Heart right ventricle (tissue), 16 donors: Measurements from ENCODE around the gene C6orf89. TPM values are rescaled to one million over a fixed set of nuclear protein-coding genes. Genes with fewer than 3 reads are reported as not detected.

Experiments
- ATAC-seq, 8 donors: fragments of 200-7000 bp; cut with Tn5 transposase; one replicate each; pipeline ENCODE4 v1.9.1; 2020; ENCODE audit warnings: mild to moderate bottlenecking in 8 of 8, moderate library complexity in 8 of 8, moderate number of reproducible peaks in 1 of 8
- DNase-seq, 2 donors: peaks; one replicate each; pipeline ENCODE4 v3.0.0-alpha.2; 2020
- H3K27ac ChIP-seq, 10 donors: fragments of 200-600 bp; sonication (generic) in 2 of 10; one replicate each; pipeline versions ENCODE4 v1.5.0 to v1.8.0; 2020 to 2022; ENCODE audit warnings: mild to moderate bottlenecking in 3 of 10
- H3K27me3 ChIP-seq, 7 donors: fragments of 200-600 bp; one replicate each; pipeline ENCODE4 v1.8.0; 2021 to 2022; ENCODE audit warnings: mild to moderate bottlenecking in 2 of 7
- H3K36me3 ChIP-seq, 9 donors: fragments of 200-600 bp; sonication (generic) in 1 of 9; one replicate each; pipeline versions ENCODE4 v1.5.0 to v1.8.0; 2020 to 2022; ENCODE audit warnings: mild to moderate bottlenecking in 2 of 9
- H3K4me1 ChIP-seq, 9 donors: fragments of 200-600 bp; sonication (generic) in 1 of 9; one replicate each; pipeline versions ENCODE4 v1.5.0 to v1.8.0; 2020 to 2022; ENCODE audit warnings: mild to moderate bottlenecking in 4 of 9
- H3K4me3 ChIP-seq, 10 donors: fragments of 200-600 bp; sonication (generic) in 2 of 10; one replicate each; pipeline versions ENCODE4 v1.5.0 to v1.8.0; 2020 to 2022; ENCODE audit warnings: mild to moderate bottlenecking in 7 of 10, moderate library complexity in 2 of 10
- H3K9me3 ChIP-seq, 11 donors: fragments of 200-600 bp in 10 of 11; sonication (generic) in 2 of 11; one replicate each; pipeline versions ENCODE4 v1.5.0 to v1.8.0; 2013 to 2022; ENCODE audit warnings: mild to moderate bottlenecking in 2 of 11, control low read depth in 1 of 11, moderate library complexity in 1 of 11
- WGBS, 2 donors: extraction: QIAGEN DNeasy Blood & Tissue Kit; methylation state at CpG; one replicate each; pipeline ENCODE4 v1.1.7; 2013; ENCODE audit warnings: inconsistent platforms in 1 of 2; 5-methylcytosine and 5-hydroxymethylcytosine counted together
- intact Hi-C, 10 donors: fragments of 100-400 bp; cut with DNase I; formaldehyde crosslinking; loops; one replicate each; pipeline versions ENCODE4 v1.11.1 to v1.14.2; 2022
- polyA plus RNA-seq, 2 donors: library from polyadenylated mRNA; stranded (reverse); fragments of 200-250 nt; gene quantifications; one replicate each; pipeline ENCODE4 v1.2.3, GENCODE V29; 2013
- total RNA-seq, 10 donors: library from RNA; stranded (reverse); fragmentation: NEBNext Ultra II Directional in 3 of 10; extraction: Animal tissue kit (Norgen Biotek cat#: 25700) in 3 of 10; gene quantifications; one replicate each; pipeline versions ENCODE4 v1.2.1 to v1.2.4, GENCODE V29; 2021 to 2023
- TF ChIP-seq, protein P1 (sequence below), 9 donors: fragments of 200-600 bp; sonication (generic) in 2 of 9; IDR thresholded peaks; one replicate each; pipeline versions ENCODE4 v1.5.0 to v1.8.0; 2021 to 2022; ENCODE audit warnings: antibody characterized with exemption in 9 of 9, mild to moderate bottlenecking in 5 of 9, moderate library complexity in 1 of 9
- donor health status: Arrhythmogenic right ventricular cardiomyopathy.
- donor health status: ischemic (EF 13 %, LVEDD 7.1; RV severe dilation, severe dysfunction).
- donor health status: healthy with polysubstance abuse.
- donor health status: DM: no; HTN: yes; CAD: no.
- donor health status: DM: no; HTN: no; CAD: no.
- donor health status: ischemic (EF 25% LVEDD 6.9; RV normal size, moderate dysfunction).
- donor health status: ischemic (EF 25% LVEDD 5.7; RV mildly dilated, moderate dysfunction).
- donor health status: healthy.
- donor health status: DM: yes; HTN: yes; CAD: no.
- donor health status: Ischemic cardiomyopathy.
- donor health status: ischemic (EF 35%, LVEDD 5.7; RV mildly dilated, moderate dysfunction).
- donor health status: nonischemic (EF 11% LVEDD 7.7; RV severe dilation, severe dysfunction).
- donor health status: DM: yes; HTN: yes; CAD: no.
- donor health status: PGD.
- donor health status: ischemic (EF 29% LVEDD 5.4; RV normal size, mild dysfunction).
- donor health status: nonischemic (EF 23%, LVEDD 6.1; RV moderate dilation, normal function).

Gene C6orf89
- total and polyA plus RNA-seq, 12 donors: 22.5 to 104 (median 72.9) TPM

DNA sequence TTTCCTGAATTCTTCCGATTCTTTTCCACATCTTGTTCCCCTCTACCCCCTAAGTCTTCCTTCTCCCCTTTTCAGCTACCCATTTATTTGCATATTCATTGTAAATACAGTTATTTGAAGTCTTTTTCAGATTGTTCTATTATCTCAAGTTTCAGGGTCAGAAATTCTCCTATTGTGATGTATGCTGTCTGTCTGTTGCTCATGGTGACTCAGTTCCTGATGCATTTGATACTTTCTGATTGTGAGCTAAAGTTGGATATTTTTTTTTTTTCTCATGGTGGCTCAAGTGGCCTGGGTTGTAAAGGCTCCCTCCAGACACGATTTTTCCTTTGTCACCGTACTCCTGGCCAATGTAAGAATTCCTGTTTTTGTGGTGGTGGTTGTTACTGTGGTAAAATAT lies 63.9 kb downstream of the C6orf89 start:
- intact Hi-C loops: no loop called here
- Histone ChIP-seq H3K27ac (no peak overlapping the region), H3K27me3 (no peaks in the 10 kb centered on the region), H3K4me1 (peaks cover 0 to 13% (median 0%) of the 10 kb centered on the region in 9 donors), H3K4me3 (no peak overlapping the region), H3K36me3 (no peaks in the 10 kb centered on the region), H3K9me3 (no peaks in the 10 kb centered on the region)
- no peak for ATAC-seq
- TF ChIP-seq, protein P1, sequence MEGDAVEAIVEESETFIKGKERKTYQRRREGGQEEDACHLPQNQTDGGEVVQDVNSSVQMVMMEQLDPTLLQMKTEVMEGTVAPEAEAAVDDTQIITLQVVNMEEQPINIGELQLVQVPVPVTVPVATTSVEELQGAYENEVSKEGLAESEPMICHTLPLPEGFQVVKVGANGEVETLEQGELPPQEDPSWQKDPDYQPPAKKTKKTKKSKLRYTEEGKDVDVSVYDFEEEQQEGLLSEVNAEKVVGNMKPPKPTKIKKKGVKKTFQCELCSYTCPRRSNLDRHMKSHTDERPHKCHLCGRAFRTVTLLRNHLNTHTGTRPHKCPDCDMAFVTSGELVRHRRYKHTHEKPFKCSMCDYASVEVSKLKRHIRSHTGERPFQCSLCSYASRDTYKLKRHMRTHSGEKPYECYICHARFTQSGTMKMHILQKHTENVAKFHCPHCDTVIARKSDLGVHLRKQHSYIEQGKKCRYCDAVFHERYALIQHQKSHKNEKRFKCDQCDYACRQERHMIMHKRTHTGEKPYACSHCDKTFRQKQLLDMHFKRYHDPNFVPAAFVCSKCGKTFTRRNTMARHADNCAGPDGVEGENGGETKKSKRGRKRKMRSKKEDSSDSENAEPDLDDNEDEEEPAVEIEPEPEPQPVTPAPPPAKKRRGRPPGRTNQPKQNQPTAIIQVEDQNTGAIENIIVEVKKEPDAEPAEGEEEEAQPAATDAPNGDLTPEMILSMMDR (IDR thresholded peaks at IDR 0.05): no peak
- no peak for DNase-seq
- 80 to 88% methylated on average over 3 of the region's 3 CpGs for WGBS, 2 donors

DNA sequence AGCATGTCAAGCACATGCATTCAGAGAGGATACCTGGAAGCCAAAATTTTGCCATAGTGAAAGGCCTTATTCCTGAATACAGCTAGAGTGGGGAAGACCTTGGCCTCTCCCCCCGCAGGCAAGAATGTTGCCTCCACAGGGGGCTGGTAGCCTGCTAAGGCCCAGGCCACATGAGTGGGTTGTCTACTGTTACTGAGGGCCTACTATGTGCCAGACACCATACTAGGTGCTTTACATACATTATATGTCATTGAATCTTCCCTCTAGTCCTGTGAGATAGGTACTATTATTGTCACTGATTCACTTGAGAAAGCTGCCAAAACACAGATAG lies 68.1 kb downstream of the C6orf89 start:
- Histone ChIP-seq H3K4me1 (peaks cover 0 to 23% (median under 1%) of the 10 kb centered on the region in 9 donors), H3K36me3 (no peaks in the 10 kb centered on the region), H3K27me3 (peaks cover 0 to 6% (median 0%) of the 10 kb centered on the region in 7 donors), H3K27ac (peak overlapping the region in 1 of 10 donors; percentile 46), H3K9me3 (no peaks in the 10 kb centered on the region), H3K4me3 (no peak overlapping the region)
- intact Hi-C loops: no loop called here
- no peak for DNase-seq
- 90 to 91% methylated on average over 1 of the region's 1 CpG for WGBS, 2 donors
- TF ChIP-seq, protein P1 (IDR thresholded peaks at IDR 0.05): no peak
- no peak for ATAC-seq

DNA sequence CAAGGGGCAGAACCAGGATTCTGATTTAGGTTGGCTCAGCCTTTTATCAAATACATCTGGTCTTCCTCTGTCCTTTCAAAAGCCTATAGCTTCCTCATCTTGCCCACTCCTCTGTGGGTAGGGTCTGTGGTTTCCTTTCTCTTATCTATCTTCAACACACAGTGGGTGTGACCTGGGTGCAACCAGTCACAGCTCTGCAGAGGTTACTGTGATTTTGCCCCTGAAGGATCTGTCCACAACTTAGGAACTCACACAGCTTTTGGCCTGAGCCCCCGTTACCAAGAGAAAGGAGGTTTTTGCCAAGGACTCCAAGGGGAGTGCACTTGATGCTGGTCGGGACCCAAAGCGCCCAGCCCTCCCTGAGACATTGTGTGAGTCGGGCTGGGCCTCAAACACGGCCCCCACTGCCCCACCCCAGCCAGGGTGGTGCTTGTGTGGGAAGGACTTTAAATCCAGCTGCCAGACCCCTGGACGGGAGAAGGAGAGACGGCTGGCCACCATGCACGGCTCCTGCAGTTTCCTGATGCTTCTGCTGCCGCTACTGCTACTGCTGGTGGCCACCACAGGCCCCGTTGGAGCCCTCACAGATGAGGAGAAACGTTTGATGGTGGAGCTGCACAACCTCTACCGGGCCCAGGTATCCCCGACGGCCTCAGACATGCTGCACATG lies 68.6 kb downstream of the C6orf89 start, which contains the start of gene PI16:
PI16 (plus strand) TSS at position 477 of the 670 bp plus-strand sequence; CDS start at position 500, 23 bp downstream.
- H3K27ac ChIP-seq: peak within 1 kb of the TSS in 5 of 10 donors; percentile 31 to 74 (median 43)
- peak within 1 kb of the TSS in 7 of 10 donors; percentile 9 to 44 (median 40) for H3K4me3 ChIP-seq
- WGBS, 2 donors: 66% methylated on average over 14 of the region's 14 CpGs

GRCh38 chr6:36955136-36955535 lies 69.4 kb downstream of the C6orf89 start:
- WGBS, 2 donors: 60 to 62% methylated on average over 6 of the region's 6 CpGs
- H3K27ac ChIP-seq: peak overlapping the region in 5 of 10 donors; percentile 31 to 74 (median 43)

More for the DNA sequence above, 68.6 kb downstream of the C6orf89 start, which contains the start of gene PI16:
- ATAC-seq (peak in 6 of 8 donors; percentile 15 to 75 (median 38)), DNase-seq (no peak)
- Histone ChIP-seq H3K4me1 (peaks cover 0 to 28% (median 5%) of the 10 kb centered on the region in 9 donors), H3K27me3 (peaks cover 0 to 6% (median 0%) of the 10 kb centered on the region in 7 donors), H3K36me3 (no peaks in the 10 kb centered on the region), H3K9me3 (no peaks in the 10 kb centered on the region)
- intact Hi-C loops: no loop called here
- TF ChIP-seq, protein P1 (IDR thresholded peaks at IDR 0.05): no peak

More at GRCh38 chr6:36955136-36955535, 69.4 kb downstream of the C6orf89 start:
- no peak for DNase-seq
- H3K27me3 ChIP-seq: peaks cover 0 to 6% (median 0%) of the 10 kb centered on the region in 7 donors
- no peaks in the 10 kb centered on the region for H3K9me3 ChIP-seq
- H3K4me3 ChIP-seq: peak overlapping the region in 6 of 10 donors; percentile 28 to 44 (median 40)
- TF ChIP-seq, protein P1 (IDR thresholded peaks at IDR 0.05): no peak
- intact Hi-C loops: no loop called here
- peak in 1 of 8 donors; percentile 22 for ATAC-seq
- peaks cover 0 to 34% (median 10%) of the 10 kb centered on the region in 9 donors for H3K4me1 ChIP-seq
- no peaks in the 10 kb centered on the region for H3K36me3 ChIP-seq
